ENCODE results near the gene FGF5.

Gene FGF5

GRCh38 chr4:80252953-80253352 lies 13.5 kb upstream of the FGF5 start:
- no peak overlapping the region for H3K27ac ChIP-seq (ENCODE audit: low read length, poor library complexity, severe bottlenecking)
- H4K8ac ChIP-seq (ENCODE audit: low read length), result no peak overlapping the region
- no peaks in the 10 kb centered on the region for H3K9me3 ChIP-seq (ENCODE audit: control insufficient read depth, low read length)
- no peak overlapping the region for H3K4me3 ChIP-seq (ENCODE audit: insufficient read depth in 1 of 2, low read depth in 1 of 2, low read length in 2 of 2)
- no peaks in the 10 kb centered on the region for H3K36me3 ChIP-seq (ENCODE audit: control insufficient read depth in 1 of 2, insufficient read depth in 2 of 2, low read depth in 1 of 2, low read length in 2 of 2)
- no peak for DNase-seq
- no peak overlapping the region for H3K23ac ChIP-seq (ENCODE audit: low read length in 2 of 2)
- no peak overlapping the region for H2AK5ac ChIP-seq (ENCODE audit: low read length, severe bottlenecking)
- no peak overlapping the region for H2BK15ac ChIP-seq (ENCODE audit: low read depth, poor library complexity, severe bottlenecking)
- H3K14ac ChIP-seq (ENCODE audit: low read length in 2 of 2), result no peak overlapping the region
- no peak overlapping the region for H3K4ac ChIP-seq (ENCODE audit: low read depth in 1 of 2, low read length in 2 of 2)
- H3K4me1 ChIP-seq (ENCODE audit: control insufficient read depth, insufficient read depth, low read depth, low read length), result no peaks in the 10 kb centered on the region
- H3K27me3 ChIP-seq (ENCODE audit: control insufficient read depth in 1 of 2, insufficient read depth in 1 of 2, low read length in 2 of 2), result no peaks in the 10 kb centered on the region
- H2AFZ ChIP-seq (ENCODE audit: low read depth, low read length), result no peak overlapping the region
- no peak overlapping the region for H3K18ac ChIP-seq (ENCODE audit: low read depth in 1 of 2, low read length in 2 of 2)
- no peak overlapping the region for H2BK12ac ChIP-seq (ENCODE audit: low read length in 2 of 2)
- no peak overlapping the region for H2BK5ac ChIP-seq (ENCODE audit: low read depth, low read length, poor library complexity, severe bottlenecking)
- no peak overlapping the region for H3K9ac ChIP-seq (ENCODE audit: low read length)
- H4K91ac ChIP-seq (ENCODE audit: low read length), result no peak overlapping the region
- H3K4me2 ChIP-seq (ENCODE audit: low read length, poor library complexity, severe bottlenecking), result no peak overlapping the region
- H2BK120ac ChIP-seq (ENCODE audit: low read depth, low read length), result no peak overlapping the region
- no peaks in the 10 kb centered on the region for H3K79me1 ChIP-seq (replicated peaks; ENCODE audit: low read length, poor library complexity, severe bottlenecking)

GRCh38 chr4:80253510-80253909 lies 13.0 kb upstream of the FGF5 start:
- Histone ChIP-seq H3K27ac (ENCODE audit: low read length, poor library complexity, severe bottlenecking) (no peak overlapping the region), H3K27me3 (ENCODE audit: control insufficient read depth in 1 of 2, insufficient read depth in 1 of 2, low read length in 2 of 2) (no peaks in the 10 kb centered on the region), H3K23ac (ENCODE audit: low read length in 2 of 2) (no peak overlapping the region), H4K8ac (ENCODE audit: low read length) (no peak overlapping the region), H3K9me3 (ENCODE audit: control insufficient read depth, low read length) (no peaks in the 10 kb centered on the region), H3K79me1 (replicated peaks; ENCODE audit: low read length, poor library complexity, severe bottlenecking) (no peaks in the 10 kb centered on the region), H3K36me3 (ENCODE audit: control insufficient read depth in 1 of 2, insufficient read depth in 2 of 2, low read depth in 1 of 2, low read length in 2 of 2) (no peaks in the 10 kb centered on the region), H2AK5ac (ENCODE audit: low read length, severe bottlenecking) (no peak overlapping the region), H3K9ac (ENCODE audit: low read length) (no peak overlapping the region), H3K4me1 (ENCODE audit: control insufficient read depth, insufficient read depth, low read depth, low read length) (no peaks in the 10 kb centered on the region), H3K4me3 (ENCODE audit: insufficient read depth in 1 of 2, low read depth in 1 of 2, low read length in 2 of 2) (no peak overlapping the region), H2BK12ac (ENCODE audit: low read length in 2 of 2) (no peak overlapping the region), H4K91ac (ENCODE audit: low read length) (no peak overlapping the region), H3K4me2 (ENCODE audit: low read length, poor library complexity, severe bottlenecking) (no peak overlapping the region), H3K18ac (ENCODE audit: low read depth in 1 of 2, low read length in 2 of 2) (no peak overlapping the region), H2BK120ac (ENCODE audit: low read depth, low read length) (no peak overlapping the region), H3K14ac (ENCODE audit: low read length in 2 of 2) (no peak overlapping the region), H2BK5ac (ENCODE audit: low read depth, low read length, poor library complexity, severe bottlenecking) (no peak overlapping the region), H2AFZ (ENCODE audit: low read depth, low read length) (no peak overlapping the region), H2BK15ac (ENCODE audit: low read depth, poor library complexity, severe bottlenecking) (no peak overlapping the region), H3K4ac (ENCODE audit: low read depth in 1 of 2, low read length in 2 of 2) (no peak overlapping the region)
- 45% methylated on average over 4 of the region's 4 CpGs for WGBS
- DNase-seq, result no peak

GRCh38 chr4:80254114-80254513 lies 12.3 kb upstream of the FGF5 start:
- Histone ChIP-seq H3K36me3 (ENCODE audit: control insufficient read depth in 1 of 2, insufficient read depth in 2 of 2, low read depth in 1 of 2, low read length in 2 of 2) (no peaks in the 10 kb centered on the region), H2AFZ (ENCODE audit: low read depth, low read length) (no peak overlapping the region), H3K4me1 (ENCODE audit: control insufficient read depth, insufficient read depth, low read depth, low read length) (no peaks in the 10 kb centered on the region), H3K9ac (ENCODE audit: low read length) (no peak overlapping the region), H3K4me3 (ENCODE audit: insufficient read depth in 1 of 2, low read depth in 1 of 2, low read length in 2 of 2) (no peak overlapping the region), H3K18ac (ENCODE audit: low read depth in 1 of 2, low read length in 2 of 2) (no peak overlapping the region), H3K27me3 (ENCODE audit: control insufficient read depth in 1 of 2, insufficient read depth in 1 of 2, low read length in 2 of 2) (no peaks in the 10 kb centered on the region), H4K91ac (ENCODE audit: low read length) (no peak overlapping the region), H3K79me1 (replicated peaks; ENCODE audit: low read length, poor library complexity, severe bottlenecking) (no peaks in the 10 kb centered on the region), H4K8ac (ENCODE audit: low read length) (no peak overlapping the region), H2AK5ac (ENCODE audit: low read length, severe bottlenecking) (no peak overlapping the region), H3K9me3 (ENCODE audit: control insufficient read depth, low read length) (no peaks in the 10 kb centered on the region), H3K14ac (ENCODE audit: low read length in 2 of 2) (no peak overlapping the region), H3K4me2 (ENCODE audit: low read length, poor library complexity, severe bottlenecking) (no peak overlapping the region), H2BK15ac (ENCODE audit: low read depth, poor library complexity, severe bottlenecking) (no peak overlapping the region), H3K23ac (ENCODE audit: low read length in 2 of 2) (no peak overlapping the region), H2BK120ac (ENCODE audit: low read depth, low read length) (no peak overlapping the region), H2BK5ac (ENCODE audit: low read depth, low read length, poor library complexity, severe bottlenecking) (no peak overlapping the region), H2BK12ac (ENCODE audit: low read length in 2 of 2) (no peak overlapping the region), H3K4ac (ENCODE audit: low read depth in 1 of 2, low read length in 2 of 2) (no peak overlapping the region), H3K27ac (ENCODE audit: low read length, poor library complexity, severe bottlenecking) (no peak overlapping the region)
- WGBS, result 98% methylated on average over 2 of the region's 2 CpGs
- DNase-seq, result no peak

- Histone ChIP-seq H4K91ac (ENCODE audit: low read length) (no peak overlapping the region), H2BK120ac (ENCODE audit: low read depth, low read length) (no peak overlapping the region), H3K14ac (ENCODE audit: low read length in 2 of 2) (no peak overlapping the region), H2BK5ac (ENCODE audit: low read depth, low read length, poor library complexity, severe bottlenecking) (no peak overlapping the region), H2AK5ac (ENCODE audit: low read length, severe bottlenecking) (no peak overlapping the region), H3K9me3 (ENCODE audit: control insufficient read depth, low read length) (no peaks in the 10 kb centered on the region), H3K27me3 (ENCODE audit: control insufficient read depth in 1 of 2, insufficient read depth in 1 of 2, low read length in 2 of 2) (no peaks in the 10 kb centered on the region), H2AFZ (ENCODE audit: low read depth, low read length) (no peak overlapping the region), H3K4me3 (ENCODE audit: insufficient read depth in 1 of 2, low read depth in 1 of 2, low read length in 2 of 2) (peak overlapping the region in 1 of 2 experiments; percentile 14), H3K4ac (ENCODE audit: low read depth in 1 of 2, low read length in 2 of 2) (no peak overlapping the region), H3K79me1 (replicated peaks; ENCODE audit: low read length, poor library complexity, severe bottlenecking) (no peaks in the 10 kb centered on the region), H3K27ac (ENCODE audit: low read length, poor library complexity, severe bottlenecking) (no peak overlapping the region), H3K4me2 (ENCODE audit: low read length, poor library complexity, severe bottlenecking) (no peak overlapping the region), H3K4me1 (ENCODE audit: control insufficient read depth, insufficient read depth, low read depth, low read length) (no peaks in the 10 kb centered on the region), H3K18ac (ENCODE audit: low read depth in 1 of 2, low read length in 2 of 2) (no peak overlapping the region), H3K36me3 (ENCODE audit: control insufficient read depth in 1 of 2, insufficient read depth in 2 of 2, low read depth in 1 of 2, low read length in 2 of 2) (no peaks in the 10 kb centered on the region), H4K8ac (ENCODE audit: low read length) (no peak overlapping the region), H3K23ac (ENCODE audit: low read length in 2 of 2) (no peak overlapping the region), H3K9ac (ENCODE audit: low read length) (peak overlapping the region; percentile 12), H2BK12ac (ENCODE audit: low read length in 2 of 2) (no peak overlapping the region), H2BK15ac (ENCODE audit: low read depth, poor library complexity, severe bottlenecking) (no peak overlapping the region)
- WGBS, result 76% methylated on average over 5 of the region's 7 CpGs
- no peak for DNase-seq
These were observed 11.0 kb upstream of the FGF5 start for GRCh38 chr4:80255329-80256095.

Measured in mesenchymal stem cell (in vitro differentiated cells and primary cell).